Choroid plexus epithelial cell (primary cell): ENCODE results near the gene RACGAP1.
A peak's percentile ranks its signal among the peaks of the same experiment; 100 is the strongest.

ENCODE experiments used
- DNase-seq: peaks from one replicate; pipeline ENCODE4 v3.0.0-alpha.2; 2010; ENCODE audit warnings: low read depth
- H3K4me3 ChIP-seq: 2 replicates; pipeline ENCODE4 v1.5.1; 2011; ENCODE audit warnings: low read depth, mild to moderate bottlenecking, control low read depth, low read length, moderate library complexity
- TF ChIP-seq, protein P1 (sequence below): conservative IDR thresholded peaks from 2 replicates; pipeline ENCODE4 v1.5.1; 2011; ENCODE audit warnings: low read depth, mild to moderate bottlenecking, control low read depth, inconsistent platforms, low read length, moderate library complexity

The RACGAP1 gene

DNA sequence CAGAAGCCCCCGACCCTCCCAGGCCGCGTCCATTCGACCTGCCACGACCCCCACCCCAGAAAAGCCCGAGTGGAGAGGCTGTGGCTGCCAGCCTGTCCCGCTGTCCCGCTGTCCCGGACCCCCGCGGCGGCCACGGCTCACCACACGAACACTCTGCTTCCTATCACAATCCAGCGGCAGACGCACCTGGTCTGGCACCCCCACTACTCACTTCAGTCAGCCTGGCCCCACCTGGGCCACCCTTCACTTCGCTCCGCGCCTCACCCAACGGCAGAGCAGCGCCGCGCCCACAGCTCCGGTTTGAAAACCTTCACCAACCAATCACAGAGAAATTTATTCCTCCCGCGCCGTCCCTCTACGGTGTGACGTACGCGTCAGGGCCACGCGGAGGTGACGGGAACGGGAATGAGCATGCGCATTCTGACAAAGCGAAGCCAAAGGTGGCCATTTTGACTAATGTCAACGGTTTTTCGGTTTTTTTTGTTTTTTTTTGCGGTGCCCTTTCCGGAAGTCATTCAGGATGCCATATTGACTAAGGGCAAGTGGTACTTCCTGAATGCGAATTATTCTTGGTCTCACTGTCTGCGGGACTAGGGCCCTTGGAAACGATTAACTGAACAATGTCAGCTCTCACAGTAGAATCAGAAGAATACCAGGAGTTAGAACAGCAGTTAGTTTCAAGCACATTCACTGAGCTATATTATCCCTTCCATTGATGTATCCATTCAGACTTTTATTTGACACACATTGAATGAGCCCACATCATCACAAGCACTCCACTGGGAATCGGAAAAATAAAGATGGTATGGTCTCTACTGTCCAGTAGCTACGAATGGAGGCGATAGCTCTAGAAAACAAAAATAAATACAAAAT is at the start of gene RACGAP1:
RACGAP1 (minus strand) TSS at position 308 of the 873 bp plus-strand sequence. CDS start 8,779 bp downstream, outside the sequence.
- peak within 1 kb of the TSS; percentile 97 for H3K4me3 ChIP-seq
- DNase-seq: peak; percentile 99
- TF ChIP-seq, protein P1, sequence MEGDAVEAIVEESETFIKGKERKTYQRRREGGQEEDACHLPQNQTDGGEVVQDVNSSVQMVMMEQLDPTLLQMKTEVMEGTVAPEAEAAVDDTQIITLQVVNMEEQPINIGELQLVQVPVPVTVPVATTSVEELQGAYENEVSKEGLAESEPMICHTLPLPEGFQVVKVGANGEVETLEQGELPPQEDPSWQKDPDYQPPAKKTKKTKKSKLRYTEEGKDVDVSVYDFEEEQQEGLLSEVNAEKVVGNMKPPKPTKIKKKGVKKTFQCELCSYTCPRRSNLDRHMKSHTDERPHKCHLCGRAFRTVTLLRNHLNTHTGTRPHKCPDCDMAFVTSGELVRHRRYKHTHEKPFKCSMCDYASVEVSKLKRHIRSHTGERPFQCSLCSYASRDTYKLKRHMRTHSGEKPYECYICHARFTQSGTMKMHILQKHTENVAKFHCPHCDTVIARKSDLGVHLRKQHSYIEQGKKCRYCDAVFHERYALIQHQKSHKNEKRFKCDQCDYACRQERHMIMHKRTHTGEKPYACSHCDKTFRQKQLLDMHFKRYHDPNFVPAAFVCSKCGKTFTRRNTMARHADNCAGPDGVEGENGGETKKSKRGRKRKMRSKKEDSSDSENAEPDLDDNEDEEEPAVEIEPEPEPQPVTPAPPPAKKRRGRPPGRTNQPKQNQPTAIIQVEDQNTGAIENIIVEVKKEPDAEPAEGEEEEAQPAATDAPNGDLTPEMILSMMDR: no peak

- TF ChIP-seq, protein P1: no peak
- no peak for DNase-seq
- no peak overlapping the region for H3K4me3 ChIP-seq
These were observed 48.4 kb upstream of the RACGAP1 start for GRCh38 chr12:50073712-50074111.

DNA sequence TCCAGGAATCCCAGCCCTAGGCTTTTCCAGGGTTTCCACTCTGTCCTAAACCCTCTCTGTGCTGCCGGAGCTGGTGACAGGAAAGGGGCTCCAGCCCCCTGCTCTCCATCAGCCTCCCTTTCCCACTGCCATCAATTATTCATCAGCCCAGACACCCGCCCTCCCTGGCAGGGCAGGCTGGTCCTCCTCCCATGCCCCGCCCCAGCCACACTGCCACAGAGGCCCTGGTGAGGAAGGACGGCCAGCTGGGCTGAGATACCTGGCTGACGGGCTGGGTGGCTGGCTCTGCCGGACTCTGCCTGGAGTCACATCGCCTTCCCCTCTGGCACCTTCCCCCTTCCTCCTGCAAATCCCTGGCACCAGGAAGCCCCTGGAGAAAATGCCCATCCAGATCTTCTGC is 47.9 kb upstream of the RACGAP1 start:
- TF ChIP-seq, protein P1: no peak
- DNase-seq: no peak
- no peak overlapping the region for H3K4me3 ChIP-seq

DNA sequence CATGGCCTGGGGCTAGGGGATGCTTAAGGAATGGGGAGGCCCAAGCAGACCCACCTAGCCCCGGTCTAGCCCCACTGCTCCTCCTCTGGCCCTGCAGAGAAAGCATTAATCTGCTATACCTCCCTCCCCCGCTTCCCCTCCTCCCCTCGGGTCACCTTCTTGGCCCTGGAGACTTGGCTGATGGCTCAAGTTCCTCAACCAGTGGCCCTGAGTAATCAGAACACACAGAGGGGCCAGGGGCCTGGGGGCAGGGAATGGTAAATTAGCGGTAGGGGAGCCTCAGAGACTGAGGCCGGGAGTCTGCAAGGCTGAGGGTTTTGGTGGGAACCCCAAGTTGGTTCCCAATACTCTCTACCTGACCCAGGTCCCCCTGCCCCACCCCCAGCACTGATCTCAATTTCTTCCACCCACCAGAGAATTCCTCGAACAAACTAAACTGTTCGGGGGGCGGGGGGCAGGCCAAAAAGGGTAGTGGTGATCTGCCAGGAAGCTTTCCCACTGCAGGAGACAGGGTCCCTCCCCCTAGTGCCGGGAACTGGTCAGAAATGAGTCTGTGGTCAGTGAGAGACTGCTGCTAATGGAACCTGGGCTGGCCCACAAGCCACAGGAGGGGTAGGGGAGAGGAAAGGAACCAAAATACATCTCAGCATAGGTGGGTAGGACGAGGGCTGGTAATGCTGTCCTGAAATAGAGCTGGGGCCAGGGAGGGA is 47.1 kb upstream of the RACGAP1 start:
- H3K4me3 ChIP-seq: no peak overlapping the region
- TF ChIP-seq, protein P1: no peak
- no peak for DNase-seq

GRCh38 chr12:50070314-50071060 is 45.2 kb upstream of the RACGAP1 start:
- DNase-seq: peak; percentile 91
- no peak overlapping the region for H3K4me3 ChIP-seq
- TF ChIP-seq, protein P1: peak; percentile 96

GRCh38 chr12:50069539-50069938 is 44.2 kb upstream of the RACGAP1 start:
- TF ChIP-seq, protein P1: no peak
- no peak overlapping the region for H3K4me3 ChIP-seq
- DNase-seq: no peak
